ENCODE results near the gene RAPGEF5.

RAPGEF5 gene

DNA sequence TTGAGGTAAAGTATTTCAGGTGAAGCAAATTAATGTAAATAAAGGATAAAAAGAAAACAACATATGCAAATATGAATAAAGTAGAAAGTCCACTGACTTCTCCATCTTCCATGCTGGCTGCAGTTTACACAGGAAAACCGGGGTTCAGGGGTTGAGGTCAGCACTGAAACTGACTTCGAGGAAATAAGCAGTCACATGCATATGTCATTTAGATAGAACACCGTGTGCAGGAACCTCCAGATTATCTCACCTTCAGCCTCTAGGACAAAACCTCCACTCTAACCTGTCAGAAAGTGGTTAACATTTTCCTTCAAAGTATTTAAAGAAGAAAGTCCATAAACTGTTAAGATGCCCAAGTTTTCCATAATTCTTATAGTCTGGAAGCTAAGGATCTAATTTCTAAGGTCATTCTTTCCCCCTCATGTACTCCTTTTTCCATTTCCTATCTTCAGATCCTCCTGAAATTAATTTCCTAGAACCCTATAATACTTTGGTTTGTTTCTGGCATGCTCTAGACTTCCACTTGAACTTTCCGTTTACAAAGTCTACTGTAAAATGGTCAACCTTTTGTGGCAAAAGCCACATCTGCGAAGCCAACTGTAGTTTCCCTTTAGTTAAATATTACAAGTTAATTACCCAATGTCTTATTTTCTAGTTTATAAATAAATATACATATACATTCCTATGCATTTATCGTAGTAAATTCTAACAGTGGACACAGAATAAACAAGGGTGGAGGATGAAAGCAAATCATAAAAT, 173.3 kb downstream of the RAPGEF5 start:
- no peak for DNase-seq

DNA sequence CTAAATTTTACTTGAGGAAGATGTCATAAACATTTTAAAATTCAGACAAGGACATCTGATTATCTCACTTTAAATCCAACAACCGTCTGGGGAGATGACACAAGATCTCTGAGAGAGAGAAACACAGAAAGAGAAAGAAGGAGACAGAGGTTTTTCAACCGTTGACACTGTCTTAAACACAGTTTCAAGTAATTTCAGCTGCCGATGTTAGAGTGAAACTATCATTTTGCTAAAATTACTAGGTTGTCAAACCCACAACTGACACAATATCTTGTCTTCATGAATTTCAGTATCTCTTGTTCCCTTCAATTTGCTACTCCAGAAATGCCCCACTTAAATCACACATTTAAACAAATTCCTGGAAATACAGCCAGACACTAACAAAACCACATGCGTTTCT, 174.8 kb downstream of the RAPGEF5 start:
- no peak for DNase-seq

DNA sequence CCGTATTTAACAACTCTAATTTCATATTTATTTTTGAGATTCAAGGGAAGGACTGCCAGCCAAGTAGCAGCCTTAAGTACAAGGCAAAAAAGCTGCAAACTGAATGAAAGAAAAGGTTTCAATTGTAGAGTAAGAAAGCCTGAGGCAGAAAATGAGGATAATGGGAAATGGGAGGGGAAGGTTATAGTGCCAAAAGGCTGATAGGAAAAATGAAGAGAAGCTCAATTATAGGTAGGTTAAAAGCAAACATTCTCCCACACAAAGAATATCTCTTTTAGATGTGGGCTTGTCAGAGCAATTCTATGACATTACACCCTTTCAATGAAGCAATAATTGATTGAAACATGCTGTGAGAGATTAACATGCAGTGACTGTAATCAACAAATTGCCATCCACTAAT, 175.3 kb downstream of the RAPGEF5 start:
- no peak for DNase-seq

DNA sequence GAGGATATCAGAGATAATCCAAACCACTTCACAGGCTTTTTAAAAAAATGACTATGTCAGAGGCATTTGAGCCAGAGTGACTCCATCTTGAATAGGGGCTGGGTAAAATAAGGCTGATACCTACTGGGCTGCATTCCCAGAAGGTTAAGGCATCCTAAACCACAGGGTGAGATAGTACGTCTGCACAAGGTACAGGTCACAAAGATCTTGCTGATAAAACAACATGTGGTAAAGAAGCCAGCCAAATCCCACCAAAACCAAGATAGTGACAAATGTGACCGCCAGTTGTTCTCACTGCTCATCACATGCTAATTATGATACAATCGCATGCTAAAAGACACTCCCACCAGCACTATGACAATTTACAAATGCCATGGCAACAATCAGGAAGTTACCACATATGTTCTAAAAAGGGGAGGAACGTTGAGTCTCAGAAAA, 177.5 kb downstream of the RAPGEF5 start:
- no peak for DNase-seq

DNA sequence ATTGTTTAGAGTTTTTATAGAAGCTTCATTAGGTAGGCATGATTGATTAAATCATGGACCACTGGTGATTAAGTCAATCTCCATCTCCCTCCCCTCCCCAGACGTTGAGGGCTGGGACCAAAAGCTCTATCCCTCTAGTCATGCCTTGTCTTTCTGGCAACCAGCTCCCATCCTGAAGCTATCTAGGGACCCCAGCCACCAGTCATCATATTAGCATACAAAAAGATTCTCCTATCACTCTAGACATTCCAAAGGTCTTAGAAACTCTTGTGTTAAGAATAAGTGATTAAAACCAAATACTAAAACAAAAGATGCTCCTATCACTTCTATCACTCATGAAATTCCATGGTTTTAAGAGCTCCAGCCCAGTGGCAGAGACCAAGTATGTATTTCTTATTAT, 178.2 kb downstream of the RAPGEF5 start:
- no peak for DNase-seq

DNA sequence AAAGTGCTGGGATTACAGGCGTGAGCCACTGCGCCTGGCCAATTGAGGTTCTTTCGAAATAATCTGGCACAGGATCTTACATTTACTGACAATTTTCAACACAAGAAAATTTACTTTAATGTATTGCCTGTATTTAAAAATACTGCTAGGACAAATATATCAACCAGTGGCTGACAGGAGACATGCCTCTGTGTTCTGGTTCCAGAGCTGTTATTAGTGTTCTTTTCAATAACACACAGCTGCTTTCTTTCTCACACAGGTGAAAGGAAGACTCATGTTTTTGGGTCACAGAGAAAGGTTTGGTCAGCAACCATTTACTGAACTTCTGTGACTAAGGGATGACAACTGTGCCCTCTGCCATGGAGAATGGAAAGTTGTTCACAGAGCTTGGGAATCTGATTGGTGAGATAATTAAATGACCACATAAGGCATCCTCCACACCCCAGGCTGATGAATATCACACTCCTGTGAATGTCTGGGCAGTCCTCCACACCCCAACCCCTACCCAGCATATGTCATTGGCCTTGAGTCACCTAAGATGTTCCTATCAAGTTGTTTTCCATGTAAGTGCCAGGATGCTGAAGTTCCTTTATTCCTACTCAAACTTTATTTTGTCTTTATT, 180.1 kb downstream of the RAPGEF5 start:
- DNase-seq = no peak

DNA sequence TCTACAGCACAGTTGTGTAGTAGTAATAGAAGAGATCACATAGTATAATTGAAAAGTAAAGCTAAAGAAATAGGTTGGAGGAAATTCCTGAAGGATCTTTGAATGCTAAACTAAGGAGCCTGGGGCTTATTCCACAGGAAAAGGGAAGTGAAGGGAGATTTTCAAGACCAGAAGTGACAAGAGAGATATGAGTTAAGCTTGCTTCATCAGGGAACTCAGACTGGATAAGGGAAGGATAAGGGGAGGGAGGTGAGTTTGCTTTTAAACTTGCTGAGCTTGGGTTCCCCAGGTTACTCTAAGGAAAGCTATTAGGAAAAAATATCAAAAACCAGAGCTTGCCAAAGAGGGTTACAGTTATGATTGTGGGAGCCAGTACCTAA, 182.4 kb downstream of the RAPGEF5 start:
- DNase-seq = no peak

DNA sequence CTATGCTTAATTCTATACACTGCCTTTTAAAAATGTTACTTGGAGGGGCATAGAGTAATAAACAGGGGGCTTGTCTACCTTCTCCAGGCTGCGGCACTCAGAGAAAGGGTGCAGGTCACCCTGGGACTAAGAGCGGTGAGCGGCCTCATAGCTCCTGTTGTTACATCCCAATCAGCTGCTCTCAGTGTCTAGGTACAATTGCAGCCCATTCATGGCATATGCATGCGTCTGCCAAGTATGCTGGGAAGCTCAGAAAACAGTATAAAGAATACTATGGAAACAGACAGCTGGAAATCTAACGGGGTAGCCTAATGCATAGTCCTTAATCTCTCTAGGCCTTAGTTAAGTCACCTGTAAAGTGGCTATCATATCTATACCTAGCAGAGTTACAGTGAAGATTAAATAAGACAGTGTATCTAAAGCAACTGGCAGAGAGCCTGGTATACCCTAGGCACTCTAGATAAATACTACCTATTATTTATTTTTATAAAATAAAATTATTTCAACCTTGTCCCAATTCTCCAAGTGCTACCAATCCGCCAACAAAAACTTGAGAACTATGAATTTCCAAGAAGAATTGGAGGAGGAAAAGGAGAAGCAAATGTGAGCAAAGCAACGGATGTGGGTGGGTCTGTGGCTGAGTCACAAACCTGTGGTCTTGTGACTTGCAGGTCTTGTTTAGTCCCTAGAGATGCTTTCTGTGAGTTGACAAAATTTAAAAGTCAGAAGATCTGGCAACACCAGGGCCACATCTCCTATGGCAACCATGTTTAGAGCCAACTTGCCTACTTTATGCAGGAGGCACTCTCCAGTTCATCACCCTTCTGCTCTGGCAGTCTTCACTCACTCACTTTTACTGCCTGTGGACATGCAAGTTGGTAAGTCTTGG, 183.0 kb downstream of the RAPGEF5 start:
- DNase-seq = no peak

DNA sequence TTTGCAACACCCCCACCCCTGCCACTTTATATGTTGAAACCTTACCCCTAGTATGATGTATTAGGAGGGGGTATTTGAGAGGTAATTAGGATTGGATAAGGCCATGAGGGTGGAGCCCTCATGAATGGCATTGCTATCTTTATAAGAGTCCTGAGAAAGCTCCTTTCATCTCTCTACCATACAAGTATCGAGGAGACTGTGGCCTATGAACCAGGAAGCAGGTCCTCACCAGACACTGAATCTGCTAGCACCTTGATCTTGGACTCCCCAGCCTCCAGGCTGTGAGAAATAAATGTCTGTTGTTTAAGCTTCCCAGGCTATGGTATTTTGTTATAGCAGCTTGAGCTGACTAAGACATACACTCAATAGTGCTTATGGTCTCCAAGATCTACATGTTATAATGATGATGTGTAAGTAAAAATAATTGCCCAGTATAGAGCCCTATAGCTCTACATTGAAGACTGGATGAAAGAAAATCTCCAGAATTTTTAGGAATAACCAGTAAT, 188.8 kb downstream of the RAPGEF5 start:
- no peak for DNase-seq

DNA sequence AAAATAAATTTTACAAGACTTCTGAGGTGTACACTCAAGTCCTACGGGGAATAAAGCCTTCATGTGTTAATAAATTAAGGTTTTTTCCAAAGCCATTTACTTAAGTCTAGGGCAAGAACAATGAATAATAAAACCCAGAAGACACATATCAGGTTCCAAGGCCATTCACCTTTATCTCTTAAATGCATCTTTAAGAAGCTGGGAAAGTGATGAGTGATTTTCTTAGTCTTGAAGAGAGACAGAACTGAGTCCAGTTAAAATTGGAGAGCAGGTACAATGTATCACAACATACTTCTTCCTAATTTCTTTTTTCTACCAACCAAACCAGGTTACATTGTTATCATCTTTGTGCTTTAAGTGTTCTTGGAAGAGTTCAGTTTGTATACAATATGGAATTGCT, 189.5 kb downstream of the RAPGEF5 start:
- DNase-seq = no peak

DNA sequence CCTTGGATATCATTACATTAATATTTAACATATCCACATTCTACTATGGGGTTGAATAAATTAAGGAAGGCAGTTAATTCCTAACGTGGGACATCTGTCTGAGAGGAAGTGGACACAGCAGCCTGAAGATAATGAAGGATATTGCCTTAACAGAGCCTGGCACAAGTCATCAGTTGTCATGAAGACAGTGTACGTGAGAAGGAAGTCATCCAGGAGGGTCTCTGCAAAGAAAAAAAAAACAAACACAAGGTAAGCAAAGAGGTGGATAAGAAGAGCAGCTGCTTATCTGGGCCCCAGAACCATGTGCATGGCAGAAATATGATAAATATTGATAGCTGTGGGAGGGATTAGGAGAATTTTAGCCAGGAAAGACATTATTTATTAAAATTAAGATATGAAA, 190.0 kb downstream of the RAPGEF5 start:
- no peak for DNase-seq

DNA sequence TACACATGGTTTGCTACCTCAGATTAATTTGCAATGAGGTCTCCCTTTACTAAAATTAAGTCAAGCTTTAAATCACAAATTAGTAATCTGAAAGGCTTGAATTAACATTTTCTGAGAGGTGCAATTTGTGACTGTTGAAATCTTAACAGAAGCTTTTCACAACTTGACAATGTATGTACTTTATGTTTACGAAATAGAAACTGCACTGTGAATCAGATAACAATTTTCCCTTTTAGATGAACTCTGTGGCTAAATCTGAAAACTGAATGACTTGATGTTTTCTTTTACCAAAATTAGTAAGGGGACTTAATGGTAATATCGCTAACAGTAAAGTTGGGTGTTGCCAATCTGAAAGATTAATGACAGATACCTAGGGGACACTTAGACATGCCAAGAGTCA, 197.6 kb downstream of the RAPGEF5 start:
- DNase-seq = no peak

DNA sequence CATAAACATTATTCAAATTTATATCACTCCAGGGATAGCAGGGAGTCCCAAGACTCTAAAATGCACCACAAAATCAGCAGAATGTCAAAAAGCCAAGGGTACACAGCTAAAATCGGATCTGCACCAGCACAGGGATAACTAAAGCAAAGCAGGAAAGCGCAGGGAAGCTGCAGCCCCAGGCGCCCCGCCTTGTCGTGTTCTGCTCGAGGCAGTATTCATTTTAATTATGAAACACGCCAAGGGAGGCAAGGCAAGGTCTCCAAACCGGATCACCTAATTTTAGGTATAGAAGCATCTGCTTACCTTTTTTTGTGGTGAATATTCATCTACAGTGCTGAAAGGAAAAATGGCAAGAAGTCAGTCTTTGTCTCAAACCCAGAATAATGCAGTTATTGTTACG, 199.4 kb downstream of the RAPGEF5 start:
- no peak for DNase-seq

DNA sequence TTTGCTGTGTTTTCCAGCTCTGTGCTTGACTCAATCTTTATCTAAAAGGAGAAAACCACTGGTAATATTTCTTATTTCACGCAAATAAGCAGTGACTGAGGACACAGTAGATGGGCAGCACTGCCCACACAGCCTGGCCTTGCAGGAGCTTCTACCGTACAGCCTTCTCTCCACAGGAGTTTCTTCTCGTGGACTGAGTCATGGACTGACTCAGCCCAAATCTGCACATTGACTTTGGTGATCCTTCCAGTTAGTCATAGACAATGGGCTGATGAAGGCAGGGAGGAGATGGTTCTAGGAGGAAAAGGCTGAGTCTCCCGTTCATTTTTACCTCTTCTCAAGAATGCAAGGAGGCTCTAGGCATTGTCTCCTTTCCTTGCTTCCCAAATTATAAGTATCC, 200.7 kb downstream of the RAPGEF5 start:
- DNase-seq = no peak

DNA sequence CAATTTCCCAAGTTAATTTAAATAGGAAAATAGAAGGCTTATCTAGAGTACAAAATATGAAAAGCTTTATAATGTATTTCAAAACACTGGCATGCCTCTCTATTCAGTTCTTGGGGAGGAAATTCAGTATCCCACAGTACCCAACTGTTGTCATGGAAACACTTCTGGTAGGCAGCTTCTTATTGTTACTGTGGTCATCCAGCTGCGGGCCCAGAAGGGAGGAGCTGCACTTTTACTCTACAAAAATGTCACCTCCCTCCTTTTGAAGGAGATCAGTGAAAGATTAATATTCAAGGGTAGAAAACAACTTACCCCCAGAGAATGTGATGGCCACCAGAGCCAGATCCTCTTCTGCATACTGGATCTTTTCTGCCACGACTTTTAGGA, 202.8 kb downstream of the RAPGEF5 start:
- no peak for DNase-seq

DNA sequence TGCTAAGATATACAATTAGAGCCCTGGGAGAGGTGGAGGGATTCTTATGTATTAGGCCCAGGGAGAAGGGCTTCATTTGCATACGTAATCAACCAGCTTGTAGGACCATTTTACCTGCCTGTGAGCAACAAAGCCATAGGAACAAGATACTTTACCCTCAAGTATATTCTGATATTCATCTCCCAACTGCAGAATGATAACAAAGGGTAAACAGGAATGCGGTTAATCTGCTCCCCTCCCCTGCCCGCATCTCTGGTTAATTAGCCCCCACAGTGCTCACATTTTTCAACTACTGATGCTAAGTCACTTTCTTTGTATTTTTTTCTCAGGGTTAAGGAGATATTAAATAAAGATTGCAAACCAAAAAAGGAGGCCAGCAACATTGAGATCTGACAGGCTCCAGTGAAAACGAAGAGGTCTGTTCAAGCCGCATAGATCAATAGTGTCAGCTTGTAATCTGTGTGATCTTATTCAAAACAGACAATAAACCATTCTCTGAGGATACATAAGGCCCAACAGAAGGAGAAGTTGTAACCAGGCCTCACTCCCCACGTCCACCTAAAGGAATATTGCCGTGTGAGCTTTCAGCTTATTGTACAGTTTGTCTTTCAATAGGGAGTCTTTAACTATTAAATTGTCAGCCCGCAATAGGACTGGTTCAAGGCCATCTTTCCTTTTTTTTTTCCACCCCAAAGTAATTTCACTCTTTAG, 203.4 kb downstream of the RAPGEF5 start:
- DNase-seq = no peak

DNA sequence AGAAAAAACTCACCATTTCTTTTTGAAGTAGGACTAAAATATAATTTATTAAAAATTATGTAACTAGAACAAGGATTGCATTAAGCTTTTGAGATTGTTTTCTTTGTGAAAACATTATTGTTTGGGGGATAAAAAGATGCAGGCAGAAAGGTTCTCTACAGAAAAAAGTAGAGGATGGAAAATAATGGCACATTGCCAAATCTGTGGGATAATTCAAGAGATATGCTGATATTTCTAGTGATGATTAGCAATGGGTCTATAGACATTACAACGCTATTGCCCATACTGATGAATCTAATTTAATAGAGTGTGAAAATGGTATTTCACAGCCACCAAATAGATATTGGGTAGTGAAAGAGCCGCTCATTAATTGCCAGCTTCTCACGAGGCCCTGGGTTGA, 204.3 kb downstream of the RAPGEF5 start:
- DNase-seq = no peak

DNA sequence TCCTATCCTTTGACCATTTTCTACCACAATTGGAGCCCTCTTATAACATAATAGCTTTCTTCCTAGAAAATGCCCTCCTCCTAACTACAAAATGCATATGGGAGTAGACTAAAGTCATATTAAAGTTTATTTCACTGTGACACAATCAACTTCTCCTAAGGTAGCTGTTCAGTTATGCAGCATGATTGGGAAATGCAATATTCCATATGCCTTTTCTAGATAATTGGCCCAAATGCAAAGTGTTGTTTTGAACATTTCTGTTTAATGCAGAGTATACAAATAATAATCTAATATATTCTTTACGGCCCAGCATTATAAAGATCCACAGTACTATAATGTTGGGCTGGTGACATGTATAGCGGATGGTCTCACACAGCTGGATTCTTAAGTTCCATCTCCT, 205.1 kb downstream of the RAPGEF5 start:
- no peak for DNase-seq

DNA sequence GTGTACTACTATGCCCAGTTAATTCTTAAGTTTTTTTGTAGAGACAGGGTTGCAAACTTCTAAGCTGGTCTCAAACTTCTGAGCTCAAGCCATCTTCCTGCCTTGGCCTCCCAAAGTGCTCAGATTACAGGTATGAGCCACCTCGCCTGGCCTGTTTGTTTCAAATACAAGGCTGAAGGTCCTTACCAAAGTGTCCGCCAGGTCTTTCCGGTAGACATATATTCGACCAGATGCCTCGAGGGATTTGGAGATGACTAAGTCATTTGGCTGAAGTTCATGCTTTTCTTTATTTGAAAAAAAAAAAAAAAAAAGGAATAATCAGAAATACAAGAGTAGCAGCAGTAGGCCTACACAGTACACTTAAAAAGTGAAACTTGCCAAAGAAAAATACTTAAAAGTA, 206.7 kb downstream of the RAPGEF5 start:
- DNase-seq = no peak

DNA sequence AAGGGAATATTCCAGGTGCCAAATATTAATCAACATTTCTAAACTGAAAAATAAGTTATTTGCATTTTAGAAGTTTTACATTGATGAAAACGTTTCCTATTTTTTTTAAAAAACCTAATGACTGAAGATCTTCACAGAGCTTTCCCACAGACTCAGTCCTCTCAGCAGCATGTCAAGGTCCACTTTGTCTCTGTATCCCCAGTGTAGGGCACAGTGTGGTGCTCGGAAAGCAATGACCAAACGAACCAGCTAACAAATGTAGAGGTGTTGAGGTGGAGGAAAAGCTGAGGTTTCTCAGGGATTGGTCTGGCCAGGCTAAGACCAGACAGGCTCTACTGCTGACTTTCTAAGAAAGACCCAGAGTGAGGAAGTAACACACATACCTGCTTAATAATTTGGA, 209.1 kb downstream of the RAPGEF5 start:
- DNase-seq = no peak

DNA sequence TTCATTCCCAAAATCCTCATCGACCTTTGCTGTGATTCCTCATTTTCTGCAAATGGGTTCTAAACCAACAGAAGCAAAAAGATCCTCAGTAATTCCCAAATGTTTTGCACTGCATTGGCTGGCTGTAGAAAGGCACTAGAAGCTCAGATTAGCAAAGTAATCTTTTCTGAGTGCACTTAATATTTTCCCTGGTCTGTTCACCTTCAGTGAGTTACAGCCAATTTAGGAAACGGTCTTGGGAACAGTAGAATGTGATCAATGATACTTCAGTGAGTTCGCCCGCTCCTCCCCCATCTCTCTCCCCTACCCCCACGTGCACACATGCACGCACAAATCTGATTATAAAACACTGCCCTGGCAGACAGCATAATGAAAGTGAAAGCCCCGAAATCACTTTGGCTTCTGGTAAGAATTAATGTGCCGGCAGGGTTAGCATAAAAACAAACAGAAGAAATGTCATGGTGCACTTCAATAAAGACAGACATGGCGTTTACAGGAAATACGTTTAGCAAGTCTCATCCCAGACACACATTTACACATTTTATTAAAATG, 209.9 kb downstream of the RAPGEF5 start:
- DNase-seq = no peak

DNA sequence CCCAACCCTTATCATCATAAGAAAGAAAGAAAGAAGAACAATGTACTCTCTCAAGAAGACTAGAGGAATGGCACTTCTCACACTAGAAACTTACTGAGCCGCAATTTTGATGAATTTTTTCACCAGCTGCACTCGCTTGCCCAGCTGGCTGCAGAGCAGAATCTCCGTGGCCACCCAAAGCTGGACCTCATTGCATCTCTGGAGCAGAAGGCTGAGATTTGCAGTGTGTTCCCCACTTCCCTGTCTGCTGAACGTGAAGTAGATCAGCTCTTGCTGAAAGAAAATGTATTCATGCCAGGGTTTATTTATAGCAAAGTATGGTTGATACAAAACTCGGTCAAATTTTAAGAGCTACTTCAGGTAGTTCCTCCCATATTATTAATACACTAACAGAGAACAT, 212.0 kb downstream of the RAPGEF5 start:
- DNase-seq = no peak

DNA sequence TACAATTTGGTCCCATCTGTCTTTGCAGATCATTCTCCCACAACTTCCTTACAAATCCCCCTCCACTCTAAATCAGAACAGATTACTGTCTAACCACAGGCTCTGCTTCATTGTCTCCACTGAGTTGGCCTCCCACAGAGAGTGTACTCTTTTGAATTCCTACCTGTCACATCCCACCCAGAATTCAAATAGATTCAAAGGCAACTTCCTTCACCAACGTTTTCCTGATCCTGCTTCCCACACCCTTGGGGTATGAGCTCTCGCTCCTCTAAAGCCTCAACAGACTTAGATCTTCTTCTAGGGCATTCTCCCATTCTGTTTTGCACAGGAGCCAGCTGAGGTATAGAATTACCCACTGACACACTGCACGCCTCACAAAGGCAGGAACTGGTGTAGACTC, 213.5 kb downstream of the RAPGEF5 start:
- DNase-seq = no peak

Data from SHP77 (cell line).